Measurements from ENCODE around the gene TAPT1.

The TAPT1 gene

DNA sequence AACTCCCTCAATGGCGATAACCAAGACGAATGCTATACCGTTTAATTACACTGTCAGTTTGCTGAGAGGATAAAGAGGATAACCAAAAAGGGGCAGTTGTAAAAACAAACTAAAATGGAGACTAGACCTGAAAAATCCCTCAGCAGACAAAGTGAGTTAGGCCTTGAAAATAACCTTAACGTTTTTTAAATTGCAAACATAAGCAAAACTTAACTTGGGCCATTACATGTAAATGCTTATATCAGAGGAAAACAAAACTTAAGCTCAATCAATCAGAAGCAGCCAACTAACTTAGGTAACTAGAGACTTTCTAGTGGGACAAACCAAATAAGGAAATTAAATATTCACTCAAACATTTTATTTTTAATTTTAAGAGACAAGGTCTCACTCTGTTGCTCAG, 17.0 kb upstream of the TAPT1 start:
- DNase-seq = no peak

- no peak for DNase-seq
Observed at GRCh38 chr4:16240300-16240699, 14.0 kb upstream of the TAPT1 start.

GRCh38 chr4:16239086-16239485, 12.8 kb upstream of the TAPT1 start:
- no peak for DNase-seq

DNA sequence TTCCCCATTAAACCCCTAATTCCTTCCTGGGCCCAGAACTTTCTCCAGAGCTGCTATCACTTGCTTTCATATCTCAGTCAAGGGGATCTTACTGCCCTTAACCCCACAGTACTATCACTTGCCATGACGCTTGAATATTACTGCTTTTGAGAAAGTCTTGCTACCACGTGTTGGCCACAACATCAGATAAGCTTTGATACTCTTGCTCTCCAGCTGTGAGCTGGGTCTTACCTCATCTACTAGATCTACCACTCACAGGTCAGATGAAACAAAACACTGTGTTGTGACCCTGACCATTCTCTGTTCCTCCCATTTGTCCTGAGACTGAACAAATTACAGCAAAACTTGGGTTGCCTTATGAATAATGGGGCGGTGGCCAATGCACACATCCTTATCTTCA, 12.1 kb upstream of the TAPT1 start:
- DNase-seq = no peak

DNA sequence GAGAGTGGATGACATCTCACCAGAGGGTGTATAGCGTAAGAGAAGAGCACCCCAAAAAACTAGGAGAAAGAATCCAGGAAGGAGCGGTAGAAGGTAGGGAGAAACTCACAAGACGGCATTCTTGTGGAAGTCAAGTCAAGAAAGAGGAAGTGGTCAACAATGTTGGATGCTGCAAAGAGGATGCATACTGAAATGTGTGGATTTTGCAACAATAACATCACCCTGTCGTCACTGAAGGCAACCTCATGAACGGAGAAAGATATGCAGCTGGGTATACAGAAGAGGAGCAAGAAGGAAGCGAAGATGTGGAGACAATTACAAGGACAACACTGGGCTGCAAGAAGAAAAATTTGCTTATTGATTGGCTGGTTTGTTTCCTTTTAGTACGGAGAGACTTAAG, 11.4 kb upstream of the TAPT1 start:
- no peak for DNase-seq

DNA sequence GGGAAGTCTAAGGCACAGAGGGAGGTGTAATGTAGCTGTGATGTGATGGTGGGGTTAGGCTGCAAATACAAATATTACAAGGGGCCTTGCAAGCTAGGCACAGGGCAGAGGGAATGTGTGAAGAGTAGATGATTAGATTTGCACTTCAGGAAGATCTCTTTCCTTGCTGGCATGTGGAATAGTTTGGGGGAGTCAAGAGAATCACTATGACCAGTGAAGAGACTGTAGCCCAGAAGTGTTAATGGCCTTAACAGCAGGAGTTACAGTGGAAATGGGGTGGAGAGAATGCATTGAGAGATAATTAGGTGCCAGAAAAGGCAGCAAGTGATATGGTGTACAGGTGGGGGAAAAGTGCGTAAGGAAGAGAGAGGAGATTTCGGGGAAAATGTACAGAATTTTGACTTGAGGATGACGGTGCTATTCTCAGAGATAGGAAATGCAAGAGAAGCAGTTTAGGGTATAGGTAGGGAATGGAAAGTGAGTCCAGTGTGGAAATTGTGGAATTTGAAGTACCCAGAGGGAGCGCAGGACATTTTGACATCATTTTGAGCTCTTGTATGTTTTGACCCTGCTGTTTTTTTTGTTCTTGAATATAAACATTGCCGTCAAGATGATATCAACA, 10.2 kb upstream of the TAPT1 start:
- no peak for DNase-seq

GRCh38 chr4:16235209-16235608, 8.9 kb upstream of the TAPT1 start:
- DNase-seq = no peak

- no peak for DNase-seq
Observed at GRCh38 chr4:16233569-16234177, 7.4 kb upstream of the TAPT1 start.

DNA sequence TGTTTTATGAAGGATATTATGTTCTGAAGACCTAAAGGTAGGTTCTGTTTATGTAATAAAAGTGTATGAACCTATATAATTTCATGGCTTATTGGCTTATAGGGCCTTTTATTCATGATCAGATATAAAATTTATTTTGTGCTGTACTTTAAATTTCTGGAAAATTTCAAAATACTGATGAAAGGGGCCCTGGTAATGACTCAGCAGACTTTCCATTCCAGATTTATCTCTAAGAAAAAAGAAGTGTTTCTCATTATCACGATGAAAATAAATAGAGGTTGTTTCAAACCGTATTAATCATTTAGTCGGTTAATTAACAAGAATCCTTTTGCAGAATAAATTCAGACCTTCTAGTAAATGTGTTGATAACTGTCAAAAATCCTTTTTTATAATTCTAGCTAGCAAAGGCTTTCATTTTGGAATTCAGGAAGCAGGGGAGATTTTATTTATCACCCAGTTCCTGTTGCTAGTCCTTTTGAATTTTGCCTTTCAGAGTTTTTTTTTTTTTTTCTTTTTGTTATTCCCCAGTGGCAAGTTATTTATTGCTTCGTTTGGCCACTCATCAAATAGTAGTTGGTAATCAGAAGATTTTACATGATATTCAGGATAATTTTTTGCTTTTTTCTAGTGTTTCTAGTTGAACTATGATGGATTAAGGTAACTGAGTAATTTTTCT, 5.4 kb upstream of the TAPT1 start:
- DNase-seq = no peak

DNA sequence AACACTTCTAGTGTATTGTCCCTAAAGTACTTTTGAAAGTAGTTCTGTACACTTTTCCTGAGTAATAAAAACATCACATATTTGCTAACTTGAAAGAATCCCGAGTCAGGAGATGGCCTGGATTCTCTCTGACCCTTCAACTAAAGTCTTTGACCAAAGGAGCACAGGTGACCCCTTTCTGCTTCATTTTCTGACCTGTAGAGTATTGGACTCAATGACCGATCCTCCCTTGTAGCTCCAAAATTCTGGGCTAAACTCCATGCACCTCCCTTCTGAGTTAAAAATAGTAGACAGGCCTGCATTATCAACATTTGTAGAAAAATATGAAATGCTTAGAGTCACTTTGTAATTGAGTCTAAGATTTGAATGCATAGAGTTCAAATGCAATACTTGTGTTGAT, 4.0 kb upstream of the TAPT1 start:
- DNase-seq = no peak

GRCh38 chr4:16229604-16230003, 3.3 kb upstream of the TAPT1 start:
- DNase-seq = no peak

DNA sequence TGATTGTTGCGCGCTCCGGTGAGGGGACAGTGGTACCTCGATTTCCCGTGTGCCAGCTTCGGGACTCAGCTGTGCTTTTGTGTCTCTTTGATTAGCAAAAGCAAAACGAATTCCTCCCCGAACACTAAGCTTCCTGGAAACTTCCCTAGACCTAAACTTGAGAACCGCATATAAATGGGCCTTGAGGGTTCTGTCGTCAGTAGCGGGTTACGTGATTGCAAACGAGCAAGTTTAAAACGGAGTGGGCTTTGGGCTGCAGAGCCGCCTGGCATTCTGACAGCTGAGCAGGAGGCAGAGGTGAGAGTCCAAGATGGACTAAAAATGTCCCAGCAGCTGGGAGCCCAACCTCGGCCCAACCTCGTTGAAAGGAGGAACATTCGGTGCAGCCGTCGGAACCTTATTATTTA, 1.2 kb upstream of the TAPT1 start:
- no peak for DNase-seq

- no peak for DNase-seq
Observed at GRCh38 chr4:16226816-16227461, 668 bp upstream of the TAPT1 start.

DNA sequence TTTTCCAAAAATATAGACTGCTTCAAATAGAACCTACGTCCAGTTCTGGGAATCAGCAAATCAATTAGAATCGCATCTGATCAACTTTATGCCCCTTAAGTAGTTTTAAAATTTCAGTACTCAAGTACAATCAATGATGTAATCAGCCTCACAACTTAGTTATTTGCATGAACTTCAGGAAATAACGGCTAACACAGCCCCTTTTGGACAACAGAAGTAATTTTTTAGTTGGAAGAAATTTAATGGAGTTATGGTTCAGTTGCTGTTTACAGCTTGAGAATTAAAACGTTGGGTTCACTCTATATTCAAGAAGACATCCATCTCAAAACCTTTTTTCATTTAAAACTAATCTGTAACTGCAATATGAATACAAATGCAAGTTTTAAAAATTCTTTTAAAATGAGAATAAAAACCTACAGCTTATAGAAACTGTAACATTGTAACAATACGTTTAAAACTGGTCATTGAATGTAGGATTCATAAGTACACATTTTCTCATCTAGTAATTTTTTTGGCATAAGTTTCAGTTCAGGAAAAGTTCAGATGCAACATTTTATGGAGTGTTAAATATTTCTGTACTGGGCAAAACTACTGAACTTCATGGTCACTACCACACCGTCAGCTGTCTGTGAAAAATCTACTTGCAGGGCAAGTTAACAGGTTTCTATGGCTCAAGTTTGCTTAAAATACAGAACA, 956 bp downstream of the TAPT1 start:
- no peak for DNase-seq

GRCh38 chr4:16224264-16225166, 1.8 kb downstream of the TAPT1 start:
- no peak for DNase-seq

- DNase-seq = no peak
Observed at GRCh38 chr4:16222957-16223527, 3.2 kb downstream of the TAPT1 start.

DNA sequence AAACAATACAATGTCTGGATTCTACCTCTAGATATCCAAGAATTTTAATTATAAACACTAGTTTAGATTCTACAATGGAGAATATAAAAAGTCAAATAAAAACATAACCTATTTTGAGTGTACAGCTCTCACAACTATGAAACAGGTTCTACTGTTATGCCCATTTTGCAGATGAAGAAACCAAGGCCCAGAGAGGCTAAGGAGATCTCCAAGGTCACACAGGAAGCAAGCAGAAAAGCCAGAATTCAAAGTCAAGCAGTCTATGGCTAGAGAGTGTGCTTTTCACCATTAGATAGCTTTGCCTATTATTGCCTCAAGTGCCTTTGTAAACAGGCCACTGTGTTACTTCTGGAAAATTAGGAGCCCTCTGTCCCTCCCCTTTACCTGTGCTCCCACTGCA, 7.3 kb downstream of the TAPT1 start:
- DNase-seq = no peak

DNA sequence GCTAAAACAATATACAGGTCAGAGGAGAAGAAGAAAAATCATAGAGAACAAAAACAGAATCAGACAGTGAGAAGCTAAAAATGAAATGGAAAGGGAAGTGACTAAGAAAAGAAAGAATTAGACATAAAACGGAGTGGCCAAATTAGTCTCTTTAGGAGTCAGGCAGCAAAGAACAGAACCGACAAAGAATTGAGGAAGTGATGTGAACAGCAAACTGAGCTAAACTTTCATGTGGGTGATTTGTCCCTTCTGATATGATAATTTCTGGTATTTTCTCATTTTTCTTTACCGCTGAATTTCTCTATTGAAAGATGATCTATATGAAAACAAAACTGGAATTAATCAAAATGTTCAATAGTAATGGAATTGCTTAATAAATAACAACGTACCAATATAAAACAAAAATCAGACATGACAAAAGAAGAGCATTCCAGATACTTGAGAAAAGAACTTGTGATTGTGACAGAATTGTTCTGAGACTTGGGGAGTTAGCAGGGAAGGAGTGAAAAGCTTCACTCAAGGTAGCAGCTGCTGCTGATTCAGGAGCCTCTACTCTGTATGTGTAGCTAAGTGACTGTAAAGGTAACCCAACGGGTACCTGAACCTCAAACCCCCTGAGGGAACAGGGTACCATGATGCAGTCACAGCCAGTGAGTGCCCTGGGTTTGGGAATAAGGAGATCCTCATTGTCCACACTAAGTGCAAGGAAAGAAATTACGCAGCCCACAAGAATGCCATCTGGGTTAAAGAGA, 8.8 kb downstream of the TAPT1 start:
- DNase-seq = no peak

- DNase-seq = no peak
Observed at GRCh38 chr4:16213121-16213520, 13.2 kb downstream of the TAPT1 start.

DNA sequence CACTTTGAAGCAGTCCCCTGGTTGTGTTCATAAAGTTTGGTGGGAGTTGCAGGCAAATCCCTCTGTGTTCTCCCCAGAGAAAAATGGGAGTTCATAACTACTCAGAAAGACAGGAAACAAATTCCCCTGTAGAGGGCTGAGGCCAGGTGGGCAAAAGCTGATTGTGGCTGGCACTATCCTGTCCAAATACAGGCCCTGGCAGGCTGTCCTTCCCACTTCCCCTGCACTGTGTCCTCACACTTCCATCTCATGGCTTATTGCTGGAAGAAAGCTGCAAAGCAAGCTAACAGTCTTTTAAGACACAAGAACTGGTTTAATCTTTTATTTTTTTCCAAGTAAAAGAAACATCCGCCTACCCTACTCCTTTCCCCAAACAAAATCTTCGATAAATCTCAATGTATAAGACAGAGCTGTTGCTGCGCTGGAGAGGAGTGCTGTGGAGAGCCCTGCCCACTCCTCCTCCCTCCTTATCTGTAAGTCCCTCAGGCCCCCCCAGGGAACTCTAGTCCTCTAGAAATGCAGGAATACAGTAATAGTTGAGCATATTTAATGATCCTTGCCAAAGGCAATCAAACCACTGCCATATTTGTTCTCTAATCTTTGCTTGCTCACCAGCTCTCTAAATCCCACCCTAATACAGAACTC, 14.0 kb downstream of the TAPT1 start:
- DNase-seq = no peak

GRCh38 chr4:16207409-16207808, 18.9 kb downstream of the TAPT1 start:
- DNase-seq = no peak
